IMR-90 (cell line): ENCODE measurements around the gene DHRSX. TPM values are rescaled to one million over a fixed set of nuclear protein-coding genes. Genes with fewer than 3 reads are reported as not detected.
A peak's percentile ranks its signal among the peaks of the same experiment; 100 is the strongest.

ENCODE experiments used
- ATAC-seq: fragments of 200-7000 bp; cut with Tn5 transposase; 2 replicates; pipeline ENCODE4 v1.9.1; 2020; ENCODE audit warnings: low read depth, mild to moderate bottlenecking, moderate library complexity
- BruUV-seq: library from RNA; stranded (reverse); fragments of 400-500 nt; replicated peaks from 2 replicates; lab custom pipeline; 2021; lab: Mats Ljungman, UMichigan
- CTCF ChIA-PET: fragments of 300-600 bp; formaldehyde crosslinking; extraction: SDS; loops from one replicate; lab custom pipeline; 2021; ENCODE audit warnings: antibody characterized with exemption; lab: Yijun Ruan, JAX
- POLR2A ChIA-PET: fragments of 300-600 bp; sonication (Branson Sonifier 250); formaldehyde crosslinking; loops from one replicate; lab custom pipeline; 2022; ENCODE audit warnings: antibody characterized with exemption; ENCODE audit not compliant: unreplicated experiment; lab: Charles Lee
- DNase-seq: peaks from one replicate; pipeline ENCODE4 v3.0.0; 2013
- H2AFZ ChIP-seq: replicated peaks from 2 replicates; pipeline ENCODE3; 2013; ENCODE audit warnings: low read length, mild to moderate bottlenecking; ENCODE audit not compliant: poor library complexity
- H2AK5ac ChIP-seq: 2 replicates; pipeline ENCODE4 v1.6.1; 2013; ENCODE audit warnings: low read depth, low read length, inconsistent platforms
- H2AK9ac ChIP-seq: replicated peaks from 2 replicates; pipeline ENCODE3; 2013; ENCODE audit warnings: mild to moderate bottlenecking, low read depth, low read length, moderate library complexity; ENCODE audit not compliant: poor library complexity
- H2BK120ac ChIP-seq: 2 replicates; pipeline ENCODE4 v1.6.1; 2013; ENCODE audit warnings: low read depth, low read length, inconsistent platforms
- H2BK15ac ChIP-seq: 3 replicates; pipeline ENCODE4 v1.6.1; 2013; ENCODE audit warnings: low read depth, low read length, inconsistent platforms
- H2BK20ac ChIP-seq: 2 replicates; pipeline ENCODE4 v1.6.1; 2013; ENCODE audit warnings: low read depth, mild to moderate bottlenecking, inconsistent platforms, low read length, moderate library complexity
- H2BK5ac ChIP-seq: 2 replicates; pipeline ENCODE4 v1.6.1; 2013; ENCODE audit warnings: mild to moderate bottlenecking, low read depth, low read length, inconsistent platforms; ENCODE audit not compliant: poor library complexity, severe bottlenecking
- H3K14ac ChIP-seq: replicated peaks from 2 replicates; pipeline ENCODE4 v1.6.1; 2013; ENCODE audit warnings: low read depth, low read length, inconsistent platforms
- H3K18ac ChIP-seq: 2 replicates; pipeline ENCODE4 v1.6.1; 2013; ENCODE audit warnings: low read depth, low read length, control low read depth
- H3K23ac ChIP-seq: 2 replicates; pipeline ENCODE4 v1.6.1; 2013; ENCODE audit warnings: low read depth, low read length, inconsistent platforms
- H3K27ac ChIP-seq: 2 replicates; pipeline ENCODE4 v1.5.1; 2013; ENCODE audit warnings: mild to moderate bottlenecking, control low read depth, low read length; ENCODE audit not compliant: insufficient read depth
- H3K27me3 ChIP-seq: 2 replicates; pipeline ENCODE4 v1.6.1; 2013; ENCODE audit warnings: low read length; ENCODE audit not compliant: control insufficient read depth, insufficient read depth
- H3K36me3 ChIP-seq: 2 replicates; pipeline ENCODE4 v1.6.1; 2013; ENCODE audit warnings: low read length, mixed read lengths; ENCODE audit not compliant: control insufficient read depth, insufficient read depth
- H3K4ac ChIP-seq: 2 replicates; pipeline ENCODE4 v1.6.1; 2013; ENCODE audit warnings: low read depth, low read length, inconsistent platforms
- H3K4me1 ChIP-seq: 2 replicates; pipeline ENCODE4 v1.6.1; 2013; ENCODE audit warnings: low read length, mixed read lengths; ENCODE audit not compliant: control insufficient read depth, insufficient read depth
- H3K4me2 ChIP-seq: 2 replicates; pipeline ENCODE4 v1.6.1; 2013; ENCODE audit warnings: low read depth, mild to moderate bottlenecking, control low read depth, low read length, moderate library complexity
- H3K4me3 ChIP-seq: 2 replicates; pipeline ENCODE4 v1.5.1; 2013; ENCODE audit warnings: low read depth, mild to moderate bottlenecking, control low read depth, low read length, moderate library complexity; ENCODE audit not compliant: insufficient read depth
- H3K56ac ChIP-seq: 2 replicates; pipeline ENCODE4 v1.6.1; 2013; ENCODE audit warnings: low read length, inconsistent platforms; ENCODE audit not compliant: insufficient read depth; ENCODE audit errors: extremely low read depth
- H3K79me1 ChIP-seq, 2 experiments: 2 replicates each; pipeline ENCODE4 v1.6.1; 2013; ENCODE audit warnings: low read length in 2 of 2, inconsistent platforms in 1 of 2, low read depth in 1 of 2
- H3K9ac ChIP-seq: 2 replicates; pipeline ENCODE4 v1.6.1; 2013; ENCODE audit warnings: low read depth, low read length, control low read depth
- H3K9me1 ChIP-seq: 2 replicates; pipeline ENCODE4 v1.6.1; 2013; ENCODE audit warnings: low read length, inconsistent platforms; ENCODE audit not compliant: insufficient read depth
- H3K9me3 ChIP-seq: 2 replicates; pipeline ENCODE4 v1.6.1; 2013; ENCODE audit warnings: low read length; ENCODE audit not compliant: control insufficient read depth, insufficient read depth
- H4K20me1 ChIP-seq: 2 replicates; pipeline ENCODE4 v1.6.1; 2013; ENCODE audit warnings: low read length, inconsistent platforms; ENCODE audit not compliant: insufficient read depth
- H4K5ac ChIP-seq: 2 replicates; pipeline ENCODE4 v1.6.1; 2013; ENCODE audit warnings: mild to moderate bottlenecking, low read depth, low read length, control low read depth
- H4K8ac ChIP-seq, 2 experiments: 2 replicates each; pipeline ENCODE4 v1.6.1; 2013; ENCODE audit warnings: low read depth in 2 of 2, low read length in 2 of 2, control low read depth in 1 of 2, inconsistent platforms in 1 of 2
- H4K91ac ChIP-seq: 2 replicates; pipeline ENCODE4 v1.6.1; 2013; ENCODE audit warnings: low read depth, low read length, inconsistent platforms; ENCODE audit not compliant: insufficient read depth
- BHLHE40 ChIP-seq: fragments of 150-350 bp; IDR thresholded peaks from 2 replicates; pipeline ENCODE4 v1.6.1; 2016; ENCODE audit warnings: mild to moderate bottlenecking, low read depth, low read length
- CEBPB ChIP-seq: IDR thresholded peaks from 2 replicates; pipeline ENCODE4 v1.6.1; 2012; ENCODE audit warnings: low read depth, low read length, improper control_type of control experiment
- CHD1 ChIP-seq: IDR thresholded peaks from 2 replicates; pipeline ENCODE4 v1.6.1; 2012; ENCODE audit warnings: low read depth, low read length, improper control_type of control experiment
- CTCF ChIP-seq: conservative IDR thresholded peaks from 2 replicates; pipeline ENCODE4 v1.5.1; 2012; ENCODE audit warnings: mild to moderate bottlenecking, low read depth, low read length, improper control_type of control experiment
- FOS ChIP-seq: fragments of 150-350 bp; IDR thresholded peaks from 2 replicates; pipeline ENCODE4 v1.6.1; 2016; ENCODE audit warnings: low read depth, low read length
- MAFK ChIP-seq: IDR thresholded peaks from 2 replicates; pipeline ENCODE4 v1.6.1; 2012; ENCODE audit warnings: low read depth, low read length, improper control_type of control experiment
- MAZ ChIP-seq: IDR thresholded peaks from 2 replicates; pipeline ENCODE4 v1.6.1; 2012; ENCODE audit warnings: low read depth, mild to moderate bottlenecking, low read length, improper control_type of control experiment, moderate library complexity, borderline replicate concordance
- POLR2A ChIP-seq: IDR thresholded peaks from 2 replicates; pipeline ENCODE4 v1.6.1; 2012; ENCODE audit warnings: mild to moderate bottlenecking, low read depth, low read length
- RAD21 ChIP-seq: IDR thresholded peaks from 2 replicates; pipeline ENCODE4 v1.6.1; 2012; ENCODE audit warnings: low read length, improper control_type of control experiment
- RCOR1 ChIP-seq: IDR thresholded peaks from 2 replicates; pipeline ENCODE4 v1.6.1; 2012; ENCODE audit warnings: mild to moderate bottlenecking, low read length, improper control_type of control experiment; ENCODE audit not compliant: insufficient replicate concordance
- SMC3 ChIP-seq: fragments of 150-350 bp; IDR thresholded peaks from 2 replicates; pipeline ENCODE4 v1.6.1; 2016; ENCODE audit warnings: low read depth, mild to moderate bottlenecking, antibody characterized with exemption, low read length, moderate library complexity
- WGBS, 2 experiments: methylation state at CpG; one replicate each; pipeline versions ENCODE4 v1.1.5 to v1.1.7; 2013; ENCODE audit warnings: missing lambda C conversion rate in 2 of 2; ENCODE audit not compliant: insufficient read length in 1 of 2; ENCODE audit errors: extremely low coverage in 2 of 2; 5-methylcytosine and 5-hydroxymethylcytosine counted together
- dilution Hi-C: fragments of 300-500 bp; cut with HindIII; formaldehyde crosslinking; loops from one replicate; pipeline ENCODE4 v1.14.3; 2018; ENCODE audit warnings: low sequenced_read_pairs; ENCODE audit not compliant: unreplicated experiment
- in situ Hi-C: fragments of 300-500 bp; cut with MboI; formaldehyde crosslinking; loops from 3 replicates; pipeline ENCODE4 v1.14.3; 2019; ENCODE audit warnings: low sequenced_read_pairs, inconsistent platforms, mixed read lengths
- intact Hi-C: fragments of 100-400 bp; cut with micrococcal nuclease; formaldehyde crosslinking; loops from 2 replicates; pipeline ENCODE4 v1.10.0; 2022
- polyA plus RNA-seq, 3 experiments: library from polyadenylated mRNA; depleted of rRNA; stranded (reverse); fragments of >200 nt; gene quantifications; 2 replicates each; pipeline ENCODE4 v1.2.3, GENCODE V29; 2012; ENCODE audit warnings: low replicate concordance in 1 of 3
- total RNA-seq: library from RNA; depleted of rRNA; stranded (reverse); fragments of >200 nt; gene quantifications from 2 replicates; pipeline ENCODE4 v1.2.3, GENCODE V29; 2012
- TF ChIP-seq, protein P1 (sequence below): fragments of 150-350 bp; IDR thresholded peaks from 2 replicates; pipeline ENCODE4 v1.6.1; 2016; ENCODE audit warnings: low read depth, mild to moderate bottlenecking, low read length, moderate library complexity, borderline replicate concordance

Gene DHRSX
- total and polyA plus RNA-seq, 2 of the 4 experiments (the other 2 are of a cell fraction) = 26.2 to 38.0 TPM

- no peak overlapping the region for H3K4me3 ChIP-seq
- dilution Hi-C loops = no loop called here
- H3K27ac ChIP-seq = peak overlapping the region; percentile 62
- no peak overlapping the region for H3K56ac ChIP-seq
- peaks cover 5% of the 10 kb centered on the region; the same call in 1 of the 2 replicates for H3K4me1 ChIP-seq
- H2AFZ ChIP-seq = peak overlapping the region; percentile 18
- peak overlapping the region; percentile 23; the same call in 1 of the 2 replicates for H2BK20ac ChIP-seq
- ATAC-seq (peak; percentile 84), DNase-seq (peak; percentile 77)
- H3K4me2 ChIP-seq = peak overlapping the region; percentile 60
- H2BK5ac ChIP-seq = peak overlapping the region; percentile 52
- peaks cover 0 to 10% of the 10 kb centered on the region in 2 experiments; a peak in 2 of 4 replicates for H3K79me1 ChIP-seq
- no peak overlapping the region for H4K8ac ChIP-seq
- H3K36me3 ChIP-seq = no peaks in the 10 kb centered on the region
- no peak overlapping the region for H2AK9ac ChIP-seq
- peak overlapping the region; percentile 25; the same call in 1 of the 2 replicates for H4K91ac ChIP-seq
- intact Hi-C loops = no loop called here
- BruUV-seq = no TSS peak
- H3K27me3 ChIP-seq = no peaks in the 10 kb centered on the region
- H3K9me3 ChIP-seq = no peaks in the 10 kb centered on the region
- ChIA-PET CTCF (no interaction called here), POLR2A (no interaction called here)
- no peak overlapping the region for H3K14ac ChIP-seq
- H3K9me1 ChIP-seq = peaks cover 8% of the 10 kb centered on the region
- peak overlapping the region; percentile 62 for H3K4ac ChIP-seq
- in situ Hi-C loops = no loop called here
- peak overlapping the region; percentile 1; the same call in 1 of the 2 replicates for H3K18ac ChIP-seq
- TF ChIP-seq CHD1 = no peak
- no peak for TF ChIP-seq CTCF
- no peak for TF ChIP-seq MAFK
- peak; percentile 92 for TF ChIP-seq RCOR1
- peak; percentile 10; the same call in 1 of the 2 replicates for TF ChIP-seq FOS
- no peak for TF ChIP-seq SMC3
- TF ChIP-seq, protein P1, sequence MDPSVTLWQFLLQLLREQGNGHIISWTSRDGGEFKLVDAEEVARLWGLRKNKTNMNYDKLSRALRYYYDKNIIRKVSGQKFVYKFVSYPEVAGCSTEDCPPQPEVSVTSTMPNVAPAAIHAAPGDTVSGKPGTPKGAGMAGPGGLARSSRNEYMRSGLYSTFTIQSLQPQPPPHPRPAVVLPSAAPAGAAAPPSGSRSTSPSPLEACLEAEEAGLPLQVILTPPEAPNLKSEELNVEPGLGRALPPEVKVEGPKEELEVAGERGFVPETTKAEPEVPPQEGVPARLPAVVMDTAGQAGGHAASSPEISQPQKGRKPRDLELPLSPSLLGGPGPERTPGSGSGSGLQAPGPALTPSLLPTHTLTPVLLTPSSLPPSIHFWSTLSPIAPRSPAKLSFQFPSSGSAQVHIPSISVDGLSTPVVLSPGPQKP = no peak
- no peak for TF ChIP-seq BHLHE40
- TF ChIP-seq RAD21 = no peak
- TF ChIP-seq MAZ = no peak
- no peak for TF ChIP-seq POLR2A
- peak; percentile 96 for TF ChIP-seq CEBPB
- peak overlapping the region; percentile 8; the same call in 1 of the 2 replicates for H3K23ac ChIP-seq
- H2BK120ac ChIP-seq = peak overlapping the region; percentile 4; the same call in 1 of the 2 replicates
- H3K9ac ChIP-seq = no peak overlapping the region
- WGBS, 2 experiments = 13% methylated on average over 4 of the region's 20 CpGs; no CpG with 5 or more reads in 1 of the 2 experiments
- H4K5ac ChIP-seq = no peak overlapping the region
- H4K20me1 ChIP-seq = peaks cover 9% of the 10 kb centered on the region
- 0 out of 2 replicates have a peak overlapping the region, but pooled peaks have one; percentile 5 for H2AK5ac ChIP-seq
- H2BK15ac ChIP-seq = no peak overlapping the region
These were observed 180.0 kb downstream of the DHRSX start for GRCh38 chrX:2320580-2321327.
